ENCODE measurements around the gene EEF2K.

DNA sequence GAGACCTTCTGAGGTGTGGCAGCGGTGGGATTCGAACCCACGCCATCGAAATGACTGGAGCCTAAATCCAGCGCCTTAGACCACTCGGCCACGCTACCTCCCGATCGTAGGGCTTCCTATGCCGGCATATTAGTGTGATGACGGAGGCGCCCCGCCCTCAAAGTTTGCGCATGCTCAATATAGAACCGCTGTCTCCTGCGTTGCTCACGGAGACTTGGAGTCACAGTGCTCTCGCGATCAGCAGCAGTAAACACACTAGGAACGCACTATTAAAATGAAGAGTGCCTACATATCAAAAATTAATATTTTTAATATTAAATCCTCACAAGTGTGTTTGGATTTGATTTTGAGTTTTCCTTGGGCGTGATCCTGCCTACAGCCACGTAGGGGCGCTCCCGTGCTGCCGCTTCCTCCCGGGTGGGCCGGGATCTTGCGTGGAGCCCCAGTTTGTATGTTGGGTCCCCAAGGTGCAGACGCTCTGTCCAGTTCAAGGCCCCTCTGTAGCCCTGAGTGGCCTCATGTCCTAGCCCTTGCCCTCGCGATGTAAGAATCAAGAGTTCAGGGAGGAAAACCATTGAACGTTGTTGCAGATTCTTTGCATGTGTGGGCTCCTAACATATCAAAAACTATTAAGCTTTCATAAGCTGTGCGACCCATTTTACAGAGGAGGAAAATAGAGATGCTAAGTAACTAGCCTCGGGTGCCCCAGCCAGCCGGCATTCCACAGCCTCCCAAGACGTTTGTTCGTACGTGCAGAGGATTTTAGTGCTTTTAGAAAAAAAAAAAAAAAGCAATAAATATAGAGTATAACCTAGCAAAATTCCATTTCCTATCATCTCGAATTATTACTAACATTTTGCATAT is 10.2 kb upstream of the EEF2K start:
- TF ChIP-seq, protein P1, sequence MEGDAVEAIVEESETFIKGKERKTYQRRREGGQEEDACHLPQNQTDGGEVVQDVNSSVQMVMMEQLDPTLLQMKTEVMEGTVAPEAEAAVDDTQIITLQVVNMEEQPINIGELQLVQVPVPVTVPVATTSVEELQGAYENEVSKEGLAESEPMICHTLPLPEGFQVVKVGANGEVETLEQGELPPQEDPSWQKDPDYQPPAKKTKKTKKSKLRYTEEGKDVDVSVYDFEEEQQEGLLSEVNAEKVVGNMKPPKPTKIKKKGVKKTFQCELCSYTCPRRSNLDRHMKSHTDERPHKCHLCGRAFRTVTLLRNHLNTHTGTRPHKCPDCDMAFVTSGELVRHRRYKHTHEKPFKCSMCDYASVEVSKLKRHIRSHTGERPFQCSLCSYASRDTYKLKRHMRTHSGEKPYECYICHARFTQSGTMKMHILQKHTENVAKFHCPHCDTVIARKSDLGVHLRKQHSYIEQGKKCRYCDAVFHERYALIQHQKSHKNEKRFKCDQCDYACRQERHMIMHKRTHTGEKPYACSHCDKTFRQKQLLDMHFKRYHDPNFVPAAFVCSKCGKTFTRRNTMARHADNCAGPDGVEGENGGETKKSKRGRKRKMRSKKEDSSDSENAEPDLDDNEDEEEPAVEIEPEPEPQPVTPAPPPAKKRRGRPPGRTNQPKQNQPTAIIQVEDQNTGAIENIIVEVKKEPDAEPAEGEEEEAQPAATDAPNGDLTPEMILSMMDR (IDR thresholded peaks at IDR 0.05; ENCODE audit: low read depth, low read length, poor library complexity, severe bottlenecking) = peak; percentile 89
- TF ChIP-seq EZH2phosphoT487 (IDR thresholded peaks at IDR 0.05; ENCODE audit: borderline replicate concordance, low read length) = no peak

All from DOHH2 (cell line).